HG03045 (cell line): ENCODE results near the gene SLC24A3.

ENCODE experiments used
- ATAC-seq: cut with Tn5 transposase; IDR thresholded peaks from one replicate; pipeline ENCODE4 v1.9.1; 2021; ENCODE audit warnings: mild to moderate bottlenecking, moderate library complexity; ENCODE audit not compliant: unreplicated experiment

Gene SLC24A3

DNA sequence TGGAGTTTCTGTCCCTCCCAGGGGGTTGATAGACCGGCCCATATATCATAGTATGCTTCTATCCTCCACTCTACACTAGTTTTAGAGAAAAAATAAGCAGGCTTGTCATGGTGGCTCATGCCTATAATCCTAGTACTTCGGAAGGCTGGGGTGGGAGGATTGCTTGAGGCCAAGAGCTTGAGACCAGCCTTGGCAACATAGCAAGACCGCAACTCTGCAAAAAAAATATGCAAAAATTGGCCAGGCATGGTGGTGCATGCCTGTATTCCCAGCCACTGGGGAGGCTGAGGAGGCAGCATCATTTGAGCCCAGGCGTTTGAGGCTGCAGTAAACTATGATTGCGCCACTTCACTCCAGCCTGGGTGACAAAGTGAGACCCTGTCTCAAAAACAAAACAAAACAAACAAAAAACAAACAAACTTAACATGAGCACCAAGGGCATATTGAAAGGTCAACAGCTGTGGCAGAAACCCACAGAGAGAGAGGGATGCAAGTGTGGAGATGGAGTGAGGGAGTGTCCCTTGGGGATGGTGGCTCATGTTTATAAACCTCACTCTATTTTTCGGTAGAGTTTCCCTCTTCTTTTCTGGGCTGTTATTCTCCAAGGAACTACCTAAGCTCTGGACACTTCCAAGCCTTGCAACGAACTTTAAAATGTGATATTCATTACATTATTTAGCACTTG is 24.1 kb downstream of the SLC24A3 start:
- ATAC-seq, result no peak

DNA sequence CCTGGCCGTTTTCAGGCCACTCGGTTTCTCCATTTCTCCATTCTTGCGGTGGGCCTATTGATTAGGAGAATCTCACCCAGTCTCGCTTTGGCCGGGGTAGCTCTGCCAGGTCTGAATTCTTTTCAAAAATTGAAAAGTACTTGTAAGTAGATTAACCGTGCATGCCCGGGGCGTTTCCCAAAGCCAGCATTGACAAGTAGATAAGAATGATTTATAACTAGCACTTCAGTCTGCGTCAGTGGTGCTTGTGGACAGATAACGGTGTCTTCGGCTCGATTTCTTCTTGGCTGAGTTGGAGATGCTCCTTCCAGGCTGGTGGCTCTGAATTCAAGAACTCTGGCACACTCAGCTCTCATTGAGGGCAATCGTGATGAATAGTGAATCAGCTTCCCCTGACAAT is 29.0 kb downstream of the SLC24A3 start:
- ATAC-seq, result no peak

DNA sequence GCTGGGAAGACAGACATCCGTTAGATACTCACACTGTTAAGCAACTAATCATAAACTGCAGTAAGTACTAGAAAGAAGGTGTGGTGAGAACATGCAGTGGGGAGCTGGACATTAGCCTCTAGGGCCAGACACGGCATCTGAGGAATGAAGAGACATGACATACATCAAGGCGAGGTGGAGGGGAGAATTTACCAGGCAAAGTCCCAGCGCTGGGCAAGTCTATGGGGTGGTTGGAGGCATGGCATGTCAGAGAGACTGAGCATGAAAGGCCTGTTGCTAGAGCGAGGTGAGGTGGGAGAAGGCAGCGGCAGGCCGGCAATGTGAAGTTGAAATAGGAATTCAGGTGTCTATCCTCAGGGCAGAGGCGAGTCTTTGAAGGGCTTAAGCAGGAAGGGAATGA is 31.8 kb downstream of the SLC24A3 start:
- no peak for ATAC-seq

DNA sequence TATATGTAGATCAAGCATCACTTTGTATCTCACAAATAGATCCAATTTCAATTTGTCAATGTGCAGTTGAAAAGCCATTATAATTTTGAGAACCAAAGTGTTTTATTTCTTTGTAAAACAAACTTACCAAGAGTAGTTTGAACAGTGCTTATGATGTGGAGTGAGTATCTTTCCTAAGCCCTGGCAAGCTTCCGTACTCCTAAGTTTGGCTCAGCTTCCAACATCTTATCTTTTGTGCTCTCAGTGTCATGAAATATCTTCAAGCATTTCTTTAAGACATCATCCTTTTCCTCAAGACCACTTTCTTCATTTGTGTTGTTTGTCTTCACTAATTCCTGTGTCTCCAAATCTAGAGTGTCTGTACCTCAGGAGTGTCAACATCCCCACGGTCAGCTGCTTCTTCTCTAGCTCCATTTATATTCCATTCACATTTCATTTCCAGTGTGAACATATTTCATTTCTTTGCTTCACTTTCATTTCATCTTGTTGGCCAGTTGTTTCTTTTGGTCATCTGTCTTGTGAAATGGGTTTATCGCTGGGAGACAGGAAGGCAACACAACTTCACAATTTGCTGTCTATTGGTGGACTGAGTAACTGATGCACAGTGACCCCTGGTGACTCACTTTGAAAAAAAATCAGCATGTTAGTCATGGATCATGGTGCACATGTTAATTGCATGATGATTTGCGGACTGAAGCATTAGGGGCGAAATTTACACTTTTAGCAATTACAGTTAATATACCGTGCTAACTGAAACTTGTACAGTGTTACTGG is 36.9 kb downstream of the SLC24A3 start:
- no peak for ATAC-seq

DNA sequence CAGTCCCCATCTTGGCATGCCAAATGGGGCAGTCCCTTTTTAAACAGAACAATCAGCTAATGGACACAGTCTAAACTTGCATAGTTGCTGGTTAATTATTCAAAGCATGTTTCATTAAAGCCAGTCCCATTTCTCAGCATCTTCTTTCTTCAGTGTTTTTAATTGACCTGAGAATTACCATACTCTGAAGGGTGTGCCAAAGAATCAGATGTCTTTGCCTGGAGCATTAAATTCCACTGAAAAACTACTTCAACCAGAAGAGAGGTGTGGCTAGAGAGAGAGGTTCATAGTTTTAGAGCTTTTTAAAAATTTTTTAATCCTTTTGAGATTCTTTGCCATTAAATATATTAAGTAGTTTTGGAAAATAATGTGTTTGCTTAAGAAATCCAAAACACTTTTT is 37.9 kb downstream of the SLC24A3 start:
- no peak for ATAC-seq

DNA sequence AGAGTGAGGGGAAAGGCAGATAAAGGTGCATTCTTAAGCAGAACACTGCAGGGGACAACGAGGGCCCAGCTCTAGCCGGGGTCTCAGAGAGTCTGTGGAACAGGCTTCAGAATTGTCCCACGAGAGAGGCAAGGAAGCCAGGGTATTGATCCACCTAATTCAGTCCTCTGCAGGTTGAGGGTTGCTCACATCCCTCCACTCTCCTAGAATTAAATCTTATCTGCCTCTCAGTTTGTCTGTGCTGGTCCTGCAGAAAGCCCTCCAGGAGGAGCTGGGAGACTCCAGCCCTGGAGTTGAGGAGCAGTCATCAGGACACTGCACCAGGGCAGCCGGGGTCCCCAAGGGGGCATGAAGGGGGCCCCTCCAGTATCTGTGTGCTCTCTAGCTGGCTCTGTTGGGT is 39.1 kb downstream of the SLC24A3 start:
- no peak for ATAC-seq

DNA sequence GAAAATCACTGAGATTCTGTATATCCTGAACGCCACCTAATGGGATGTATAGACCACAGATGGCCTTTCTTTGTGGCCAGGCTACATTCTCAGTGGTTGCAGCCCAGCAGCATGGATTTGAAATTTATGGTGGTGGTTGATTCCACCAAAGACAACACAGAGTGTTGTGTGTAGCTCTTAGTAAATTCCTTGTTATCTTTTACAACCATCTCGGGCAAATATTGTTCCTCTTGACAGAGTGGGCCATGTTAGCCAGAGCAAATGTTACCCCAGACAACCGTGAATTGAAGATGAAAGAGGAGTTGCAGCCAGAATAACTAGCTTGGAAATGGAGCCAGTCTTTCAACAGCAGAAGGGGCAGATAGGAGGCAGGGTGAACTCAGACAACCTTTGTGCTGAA is 39.5 kb downstream of the SLC24A3 start:
- no peak for ATAC-seq

DNA sequence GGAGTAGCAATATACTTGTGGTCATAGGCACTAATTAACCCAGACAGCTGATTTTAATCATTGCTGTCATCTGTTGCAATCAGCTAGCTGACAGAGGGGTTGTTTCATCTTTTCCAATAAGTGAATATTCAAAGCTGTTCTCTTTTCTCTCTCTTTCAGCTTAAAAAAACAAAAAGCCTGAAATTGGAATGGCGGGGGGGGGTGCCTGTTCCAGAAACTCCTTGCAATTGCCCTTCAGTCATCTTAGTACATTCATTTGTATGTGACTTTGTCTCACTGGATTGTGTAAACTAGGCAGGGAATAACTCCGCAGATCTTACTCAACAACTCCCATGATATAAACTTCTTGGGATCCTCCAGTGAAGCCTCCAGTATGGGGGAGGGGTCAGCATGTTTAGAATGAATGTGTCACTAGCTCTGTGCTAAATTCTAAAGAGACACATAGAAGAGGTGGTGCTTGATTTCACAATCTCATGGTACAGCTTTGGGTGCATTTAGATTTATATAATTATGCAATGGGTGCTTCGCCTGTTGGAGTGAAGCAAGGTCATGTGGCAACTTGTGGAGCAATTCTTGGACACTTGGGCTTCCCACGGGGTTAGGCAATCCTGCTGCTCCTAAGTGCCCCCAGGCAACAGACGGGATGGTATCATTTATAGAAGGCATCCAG is 40.1 kb downstream of the SLC24A3 start:
- no peak for ATAC-seq

DNA sequence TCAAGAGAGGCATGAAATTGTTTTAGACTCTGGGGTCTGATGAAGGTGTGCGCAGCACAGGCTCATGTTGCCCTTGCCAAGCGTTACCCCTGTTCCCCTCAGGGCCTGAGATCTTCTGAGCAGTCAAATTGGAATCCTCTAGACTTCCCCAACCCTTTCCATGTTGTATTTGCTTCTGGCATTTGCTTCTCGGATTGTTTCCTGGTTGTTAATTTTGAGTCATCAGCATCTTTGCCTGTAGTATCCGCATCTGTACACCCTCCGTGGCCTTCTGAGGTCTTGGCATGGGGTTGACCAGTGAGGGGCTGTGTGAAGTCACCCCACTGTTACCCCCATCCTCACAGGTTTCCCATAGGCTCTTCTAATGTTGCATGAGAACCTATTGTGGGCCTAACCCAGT is 40.9 kb downstream of the SLC24A3 start:
- no peak for ATAC-seq

DNA sequence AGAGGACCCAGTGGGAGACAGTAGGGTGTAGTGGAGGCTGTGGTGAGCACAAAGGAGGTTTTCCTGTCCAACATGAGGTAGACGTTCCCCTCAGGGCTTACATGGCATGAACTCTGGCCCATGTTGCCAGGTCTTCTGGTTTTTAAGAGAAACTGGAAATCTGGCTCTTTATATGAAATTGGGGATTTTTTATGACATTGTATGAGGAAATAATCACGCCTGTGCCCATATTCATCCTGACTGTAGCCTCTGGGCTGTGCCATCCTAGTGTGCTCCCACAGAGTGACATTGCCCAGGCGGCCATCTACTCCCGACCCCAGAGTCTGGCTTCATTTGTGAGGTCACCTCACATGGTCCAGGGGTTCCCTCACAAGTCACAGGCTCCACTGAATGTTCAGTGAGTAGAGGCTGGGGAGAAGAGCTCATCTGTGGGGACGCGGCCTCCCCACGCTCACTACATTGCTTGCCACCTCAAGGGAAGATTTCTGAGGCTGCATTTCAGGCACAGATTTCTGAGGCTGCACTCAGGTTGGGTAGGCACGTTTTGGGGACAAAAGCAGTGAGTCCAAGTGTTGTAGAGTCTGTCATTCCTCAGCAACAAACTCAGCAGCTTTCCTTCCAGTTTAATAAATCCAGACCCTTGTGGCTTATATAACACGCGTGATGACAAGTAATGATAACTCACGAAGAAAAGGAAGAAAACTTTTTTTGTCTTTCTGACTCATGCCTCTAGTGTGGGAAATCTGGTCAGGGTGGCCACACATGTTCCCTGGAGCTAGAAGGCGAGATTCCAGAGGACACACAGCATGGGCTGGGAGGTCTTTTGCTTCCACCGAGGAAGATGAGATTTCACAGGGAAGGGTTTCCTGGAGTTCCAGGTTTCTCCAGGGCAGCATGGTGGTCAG is 41.7 kb downstream of the SLC24A3 start:
- no peak for ATAC-seq

DNA sequence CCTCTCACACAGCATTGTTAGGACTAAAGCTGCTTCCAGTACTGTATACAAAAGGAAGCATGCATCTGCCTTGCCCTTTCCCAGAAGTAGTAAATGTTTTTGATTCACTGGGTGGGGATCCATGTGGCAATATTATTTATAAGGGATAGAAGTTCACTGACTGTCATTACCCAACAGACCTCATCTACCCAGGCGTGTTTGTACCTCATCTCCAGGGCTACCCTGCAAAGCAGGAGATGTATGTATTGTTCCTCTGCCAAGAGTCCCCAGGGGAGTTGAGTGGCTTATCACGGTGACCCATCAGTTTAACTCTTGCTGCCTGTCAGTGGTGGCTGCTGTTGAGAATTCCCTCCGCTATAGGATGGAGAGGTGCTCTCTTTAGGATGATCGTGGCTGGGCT is 42.5 kb downstream of the SLC24A3 start:
- no peak for ATAC-seq

DNA sequence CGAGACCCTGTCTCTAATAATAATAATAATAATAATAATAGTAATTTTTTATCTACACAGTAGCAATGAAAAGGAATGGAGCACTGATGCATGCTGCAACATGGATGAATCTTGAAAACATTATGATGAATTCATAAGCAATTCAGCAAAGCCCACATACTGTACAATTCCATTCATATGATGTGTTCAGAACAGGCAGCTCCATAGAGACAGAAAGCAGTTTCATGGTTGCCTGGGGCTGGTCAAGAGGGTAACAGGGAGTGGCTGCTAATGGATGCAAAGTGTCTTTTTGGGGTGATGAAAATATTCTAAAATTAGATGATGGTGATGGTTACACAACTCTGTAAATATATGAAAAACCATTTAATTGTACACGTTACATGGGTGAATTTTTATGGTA is 43.6 kb downstream of the SLC24A3 start:
- no peak for ATAC-seq

DNA sequence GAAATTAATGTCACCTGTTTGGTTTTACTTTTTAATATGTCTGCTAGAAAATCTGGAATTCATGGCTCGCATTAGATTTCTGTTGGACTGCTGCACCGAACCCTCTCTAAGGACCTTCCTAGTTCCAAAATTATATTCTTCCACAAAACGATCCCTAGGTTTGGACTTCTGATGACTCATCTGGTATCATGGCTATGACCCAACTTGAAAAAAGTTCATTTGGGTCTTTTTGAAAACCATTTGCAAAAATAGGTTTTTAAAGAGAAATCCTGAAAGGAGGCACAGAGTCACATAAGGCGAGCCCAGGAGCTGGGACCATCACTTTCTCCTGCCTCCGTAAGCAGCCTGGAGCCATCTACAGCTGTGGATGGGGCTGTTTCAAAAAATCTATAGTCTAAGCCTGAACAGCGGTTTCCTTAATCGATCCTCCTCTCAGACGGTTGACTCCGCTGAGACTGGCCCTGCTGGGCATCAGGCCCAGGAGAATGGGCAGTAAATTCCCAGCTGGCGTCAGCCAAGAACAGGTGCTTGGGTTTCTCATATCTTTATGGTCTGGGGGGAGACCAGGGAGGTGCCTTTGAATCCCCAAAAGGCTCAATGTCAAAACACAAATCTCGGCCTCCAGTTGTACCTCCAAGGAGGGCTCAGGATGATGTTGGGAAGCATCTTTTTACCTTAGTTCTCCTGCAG is 44.6 kb downstream of the SLC24A3 start:
- no peak for ATAC-seq

DNA sequence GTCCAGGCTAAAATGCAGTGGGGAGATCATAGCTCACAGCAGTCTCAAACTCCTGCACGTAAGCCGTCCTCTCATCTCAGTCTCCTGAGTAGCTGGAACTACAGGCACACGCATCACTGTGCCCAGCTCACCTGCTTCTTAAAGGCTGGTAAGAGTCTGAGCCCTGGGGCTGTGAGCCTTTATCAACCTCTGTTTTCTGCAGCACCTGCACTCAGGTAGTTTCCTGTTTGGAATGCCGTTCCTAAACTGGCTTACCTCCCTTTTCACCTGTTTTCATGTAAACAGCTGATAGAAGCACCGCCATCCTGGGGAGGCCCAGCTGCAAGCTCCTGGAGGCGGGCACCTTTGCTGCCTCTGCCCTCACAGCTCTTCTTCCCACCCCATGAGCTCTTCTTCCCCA is 45.4 kb downstream of the SLC24A3 start:
- ATAC-seq, result no peak

DNA sequence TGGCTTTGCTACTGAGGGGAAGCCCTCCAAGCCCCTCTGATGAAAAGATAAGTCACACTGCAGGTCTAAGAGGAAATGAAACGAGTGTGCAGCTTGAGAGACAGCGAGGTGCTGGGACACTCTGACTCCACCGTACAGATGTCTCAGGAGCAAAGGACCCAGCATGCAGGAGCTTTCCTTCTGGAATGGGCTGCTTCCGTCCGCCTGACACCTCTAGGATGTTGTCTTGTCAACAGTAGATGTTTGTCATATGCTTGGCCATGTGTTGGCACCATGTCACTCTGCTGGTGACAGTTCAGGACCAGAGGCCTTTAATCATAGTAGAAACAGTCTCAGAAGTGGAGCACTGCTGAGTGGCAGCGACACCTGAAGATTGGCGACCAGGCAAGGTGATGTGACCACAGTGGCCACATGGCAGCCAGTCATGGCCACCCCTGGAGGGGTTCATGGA is 46.7 kb downstream of the SLC24A3 start:
- ATAC-seq, result no peak

DNA sequence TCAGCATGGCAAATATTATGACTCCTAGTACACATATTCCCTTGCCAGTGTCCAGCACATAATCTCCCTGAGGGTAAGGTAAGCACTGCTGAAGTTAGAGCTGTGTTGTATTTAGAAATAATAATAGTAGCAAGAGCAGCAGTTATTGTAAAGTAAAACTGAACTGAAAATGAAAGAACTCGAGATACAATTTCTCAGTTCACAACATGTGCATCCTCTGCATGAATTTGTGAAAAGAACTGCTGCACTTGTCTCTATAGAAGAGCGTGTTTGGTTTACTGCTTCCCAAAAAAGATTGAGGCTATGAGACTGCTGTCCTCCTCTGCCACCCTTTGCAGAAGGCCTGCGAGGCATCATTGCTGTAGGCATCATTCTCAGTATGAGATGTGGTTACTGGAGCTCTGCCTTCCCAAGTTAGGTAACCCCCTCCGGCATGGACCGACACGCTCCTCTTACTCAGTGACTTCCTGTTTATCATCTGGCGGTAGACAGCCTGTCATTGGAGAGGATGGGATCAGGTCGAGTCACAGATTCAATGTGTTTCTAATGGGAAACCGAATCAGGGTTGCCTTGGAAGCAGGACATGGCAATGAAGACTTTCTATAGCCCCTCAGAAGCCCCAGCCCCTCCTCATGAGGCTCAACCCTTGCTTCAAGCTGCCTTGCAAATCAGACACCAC is 48.1 kb downstream of the SLC24A3 start:
- ATAC-seq, result no peak

DNA sequence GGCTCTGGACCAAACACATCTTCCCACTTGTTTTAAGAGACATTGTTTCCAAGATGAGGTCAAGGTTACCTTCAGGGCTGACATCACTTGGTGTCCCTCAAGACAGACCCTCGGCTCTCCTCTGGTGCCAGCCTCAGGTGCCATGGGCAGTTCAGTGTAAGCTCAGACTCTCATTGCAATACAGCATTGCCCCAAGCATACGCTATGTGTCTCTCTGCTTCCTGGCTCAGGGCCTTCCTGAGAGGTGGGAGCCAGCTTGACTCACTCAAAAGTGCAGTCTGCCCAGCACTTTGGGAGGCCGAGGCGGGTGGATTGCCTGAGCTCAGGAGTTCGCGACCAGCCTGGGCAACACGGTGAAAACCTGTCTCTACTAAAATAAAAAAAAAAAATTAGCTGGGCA is 51.7 kb downstream of the SLC24A3 start:
- no peak for ATAC-seq

DNA sequence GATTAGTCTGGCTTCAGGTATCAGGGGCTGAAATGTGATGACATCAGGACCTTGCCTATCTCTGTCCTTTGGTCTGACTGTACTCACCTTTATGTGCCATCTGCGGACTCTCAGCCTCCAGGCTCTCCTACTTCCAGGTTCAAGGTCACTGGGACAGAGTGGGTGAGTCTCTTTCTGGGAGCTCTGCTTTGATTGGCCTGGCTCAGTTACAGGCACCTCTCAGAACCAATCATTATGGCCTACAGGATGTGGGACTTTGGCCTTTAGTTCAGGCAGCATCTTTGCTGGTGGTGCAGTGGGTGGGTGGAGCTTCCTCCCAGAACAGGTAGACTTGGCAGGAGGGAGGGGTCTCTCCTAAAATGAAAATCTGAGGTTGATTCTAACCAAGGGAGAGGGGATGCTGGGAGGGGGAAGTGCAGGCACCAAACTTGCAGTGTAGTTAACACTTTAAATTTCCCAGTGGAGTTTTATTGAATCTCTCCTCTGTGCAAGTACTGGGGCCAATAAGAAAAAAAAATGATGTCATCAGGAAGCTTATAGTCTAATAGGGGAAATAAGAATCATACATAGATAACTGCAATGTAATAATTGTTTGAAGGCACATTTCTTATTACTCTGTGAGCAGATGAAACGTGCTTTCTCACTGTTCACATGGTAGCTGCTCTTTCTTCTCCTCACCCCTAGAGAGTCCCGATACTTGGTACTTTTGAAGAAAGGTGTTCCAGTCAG is 53.4 kb downstream of the SLC24A3 start:
- ATAC-seq, result no peak

DNA sequence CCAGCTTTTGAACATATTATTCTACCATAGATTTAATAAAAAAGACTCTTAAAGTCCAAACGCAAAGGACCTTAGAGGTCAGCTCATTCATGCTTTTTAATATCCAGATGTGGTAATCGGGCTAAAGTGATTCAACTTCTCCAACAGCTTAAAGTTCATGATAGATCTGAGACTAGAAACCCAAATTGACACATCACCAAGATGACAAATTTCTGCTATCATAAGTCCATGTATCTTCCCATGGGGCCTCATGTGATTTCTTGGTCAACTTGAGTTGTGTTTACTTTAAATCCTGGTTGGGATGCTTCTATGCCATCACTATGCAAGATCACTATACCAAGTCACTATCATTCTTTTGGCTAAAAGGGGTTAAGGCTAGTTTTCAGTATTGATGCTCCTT is 56.0 kb downstream of the SLC24A3 start:
- no peak for ATAC-seq
